Mesendoderm (in vitro differentiated cells): ENCODE measurements around the gene LUC7L3.

ENCODE experiments used
- DNase-seq: peaks from one replicate; pipeline ENCODE4 v3.0.0; 2013
- H2AK5ac ChIP-seq: 2 replicates; pipeline ENCODE4 v1.6.1; 2013; ENCODE audit warnings: low read length, inconsistent platforms
- H2BK120ac ChIP-seq: 2 replicates; pipeline ENCODE4 v1.6.1; 2013; ENCODE audit warnings: low read depth, mild to moderate bottlenecking, low read length, moderate library complexity, mixed read lengths
- H2BK15ac ChIP-seq: replicated peaks from 2 replicates; pipeline ENCODE4 v1.6.1; 2013; ENCODE audit warnings: low read depth, mild to moderate bottlenecking, moderate library complexity
- H2BK5ac ChIP-seq: 2 replicates; pipeline ENCODE4 v1.6.1; 2013; ENCODE audit warnings: low read length, inconsistent platforms
- H3K18ac ChIP-seq: 2 replicates; pipeline ENCODE4 v1.6.1; 2013; ENCODE audit warnings: mild to moderate bottlenecking, low read length, mixed read lengths
- H3K23ac ChIP-seq: one replicate; pipeline ENCODE4 v1.6.1; 2013; ENCODE audit warnings: low read length
- H3K27ac ChIP-seq: 2 replicates; pipeline ENCODE4 v1.5.1; 2013; ENCODE audit warnings: low read depth, mild to moderate bottlenecking, inconsistent platforms, low read length, moderate library complexity
- H3K27me3 ChIP-seq: 2 replicates; pipeline ENCODE4 v1.6.1; 2013; ENCODE audit warnings: low read length, control low read depth, mild to moderate bottlenecking, inconsistent platforms; ENCODE audit not compliant: insufficient read depth, poor library complexity
- H3K36me3 ChIP-seq: 2 replicates; pipeline ENCODE4 v1.6.1; 2013; ENCODE audit warnings: low read length, inconsistent platforms; ENCODE audit not compliant: control insufficient read depth, insufficient read depth
- H3K4ac ChIP-seq: one replicate; pipeline ENCODE4 v1.6.1; 2013; ENCODE audit warnings: low read depth, mild to moderate bottlenecking, low read length, moderate library complexity
- H3K4me1 ChIP-seq: 2 replicates; pipeline ENCODE4 v1.6.1; 2013; ENCODE audit warnings: low read depth, low read length, inconsistent platforms; ENCODE audit not compliant: control insufficient read depth
- H3K4me2 ChIP-seq: 2 replicates; pipeline ENCODE4 v1.6.1; 2013; ENCODE audit warnings: low read length
- H3K4me3 ChIP-seq: 2 replicates; pipeline ENCODE4 v1.5.1; 2013; ENCODE audit warnings: mild to moderate bottlenecking, low read length
- H3K56ac ChIP-seq: one replicate; pipeline ENCODE4 v1.6.1; 2013; ENCODE audit warnings: low read length
- H3K79me1 ChIP-seq: 2 replicates; pipeline ENCODE4 v1.6.1; 2013; ENCODE audit warnings: low read length, inconsistent platforms
- H3K79me2 ChIP-seq: 2 replicates; pipeline ENCODE4 v1.6.1; 2013; ENCODE audit warnings: mild to moderate bottlenecking, low read length; ENCODE audit not compliant: control insufficient read depth, insufficient read depth
- H3K9ac ChIP-seq: 2 replicates; pipeline ENCODE4 v1.6.1; 2013; ENCODE audit warnings: low read length, inconsistent platforms
- H4K5ac ChIP-seq: one replicate; pipeline ENCODE4 v1.6.1; 2013; ENCODE audit warnings: low read length
- H4K8ac ChIP-seq: one replicate; pipeline ENCODE4 v1.6.1; 2013; ENCODE audit warnings: low read depth, mild to moderate bottlenecking, control low read depth, low read length, moderate library complexity
- WGBS: extraction: QIAGEN DNeasy Blood & Tissue Kit; methylation state at CpG from one replicate; pipeline ENCODE4 v1.1.7; 2013; ENCODE audit warnings: low lambda C conversion rate, missing lambda C conversion rate; ENCODE audit not compliant: insufficient coverage; ENCODE audit errors: extremely low coverage; 5-methylcytosine and 5-hydroxymethylcytosine counted together

Gene LUC7L3

GRCh38 chr17:50688245-50688644, 31.2 kb upstream of the LUC7L3 start:
- H4K8ac ChIP-seq = no peak overlapping the region
- H3K4me2 ChIP-seq = no peak overlapping the region
- H3K18ac ChIP-seq = no peak overlapping the region
- peaks cover 2% of the 10 kb centered on the region for H3K36me3 ChIP-seq
- no peak overlapping the region for H2BK120ac ChIP-seq
- H2AK5ac ChIP-seq = no peak overlapping the region
- H3K4me3 ChIP-seq = no peak overlapping the region
- H3K9ac ChIP-seq = no peak overlapping the region
- H4K5ac ChIP-seq = no peak overlapping the region
- no peak overlapping the region for H2BK5ac ChIP-seq
- no peak overlapping the region for H3K23ac ChIP-seq
- no peak overlapping the region for H3K27ac ChIP-seq
- H2BK15ac ChIP-seq = no peak overlapping the region
- H3K79me2 ChIP-seq = no peaks in the 10 kb centered on the region
- no peak for DNase-seq
- no peak overlapping the region for H3K4ac ChIP-seq
- no peak overlapping the region for H3K56ac ChIP-seq
- H3K4me1 ChIP-seq = peaks cover 1% of the 10 kb centered on the region
- no CpG with 5 or more reads among the region's 3 CpGs for WGBS
- H3K79me1 ChIP-seq = no peaks in the 10 kb centered on the region
- H3K27me3 ChIP-seq = no peaks in the 10 kb centered on the region

DNA sequence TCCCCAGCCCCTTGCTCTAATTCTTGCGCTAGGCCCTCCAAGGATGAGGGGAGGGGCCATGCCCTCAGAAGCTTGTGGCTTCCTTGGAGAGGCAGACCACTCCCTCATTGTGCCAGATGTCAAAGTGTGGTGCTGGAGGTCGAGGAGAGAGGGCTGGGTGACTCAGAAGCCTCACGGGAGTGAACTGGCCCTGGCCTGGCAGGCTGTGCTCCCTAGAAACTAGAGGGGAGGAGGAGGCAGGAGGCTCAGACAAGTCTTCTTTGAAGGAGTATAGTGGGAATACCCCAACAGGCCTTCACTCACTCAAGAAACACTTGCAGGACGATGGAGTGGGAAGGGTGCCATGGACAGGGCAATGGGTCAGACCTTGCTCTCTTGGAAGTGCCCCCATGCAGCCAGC, 30.2 kb upstream of the LUC7L3 start:
- no peaks in the 10 kb centered on the region for H3K79me1 ChIP-seq
- H2BK15ac ChIP-seq = no peak overlapping the region
- H3K4me1 ChIP-seq = peaks cover 1% of the 10 kb centered on the region
- peaks cover 4% of the 10 kb centered on the region for H3K36me3 ChIP-seq
- no peaks in the 10 kb centered on the region for H3K79me2 ChIP-seq
- no peak overlapping the region for H3K23ac ChIP-seq
- H3K27me3 ChIP-seq = no peaks in the 10 kb centered on the region
- no peak overlapping the region for H3K56ac ChIP-seq
- DNase-seq = peak; percentile 51
- H3K4me3 ChIP-seq = no peak overlapping the region
- no peak overlapping the region for H2BK120ac ChIP-seq
- H4K8ac ChIP-seq = no peak overlapping the region
- H3K4me2 ChIP-seq = no peak overlapping the region
- no peak overlapping the region for H3K18ac ChIP-seq
- no peak overlapping the region for H3K9ac ChIP-seq
- no peak overlapping the region for H2BK5ac ChIP-seq
- no peak overlapping the region for H3K4ac ChIP-seq
- H4K5ac ChIP-seq = no peak overlapping the region
- no peak overlapping the region for H2AK5ac ChIP-seq
- no peak overlapping the region for H3K27ac ChIP-seq
- WGBS = no CpG with 5 or more reads among the region's 4 CpGs

- Histone ChIP-seq H3K27me3 (no peaks in the 10 kb centered on the region), H3K79me1 (no peaks in the 10 kb centered on the region), H2BK5ac (no peak overlapping the region), H3K56ac (peak overlapping the region; percentile 42), H3K23ac (no peak overlapping the region), H3K4me3 (no peak overlapping the region), H3K4ac (no peak overlapping the region), H3K18ac (no peak overlapping the region), H2BK120ac (no peak overlapping the region), H4K5ac (no peak overlapping the region), H3K9ac (peak overlapping the region; percentile 25), H4K8ac (no peak overlapping the region), H2AK5ac (no peak overlapping the region), H3K79me2 (no peaks in the 10 kb centered on the region), H3K4me1 (no peaks in the 10 kb centered on the region), H3K4me2 (no peak overlapping the region), H2BK15ac (no peak overlapping the region), H3K36me3 (peaks cover 6% of the 10 kb centered on the region), H3K27ac (peak overlapping the region; percentile 68)
- DNase-seq = peak; percentile 19
- WGBS = no CpG with 5 or more reads among the region's 19 CpGs
These were observed 29.2 kb upstream of the LUC7L3 start for GRCh38 chr17:50689956-50690886.

DNA sequence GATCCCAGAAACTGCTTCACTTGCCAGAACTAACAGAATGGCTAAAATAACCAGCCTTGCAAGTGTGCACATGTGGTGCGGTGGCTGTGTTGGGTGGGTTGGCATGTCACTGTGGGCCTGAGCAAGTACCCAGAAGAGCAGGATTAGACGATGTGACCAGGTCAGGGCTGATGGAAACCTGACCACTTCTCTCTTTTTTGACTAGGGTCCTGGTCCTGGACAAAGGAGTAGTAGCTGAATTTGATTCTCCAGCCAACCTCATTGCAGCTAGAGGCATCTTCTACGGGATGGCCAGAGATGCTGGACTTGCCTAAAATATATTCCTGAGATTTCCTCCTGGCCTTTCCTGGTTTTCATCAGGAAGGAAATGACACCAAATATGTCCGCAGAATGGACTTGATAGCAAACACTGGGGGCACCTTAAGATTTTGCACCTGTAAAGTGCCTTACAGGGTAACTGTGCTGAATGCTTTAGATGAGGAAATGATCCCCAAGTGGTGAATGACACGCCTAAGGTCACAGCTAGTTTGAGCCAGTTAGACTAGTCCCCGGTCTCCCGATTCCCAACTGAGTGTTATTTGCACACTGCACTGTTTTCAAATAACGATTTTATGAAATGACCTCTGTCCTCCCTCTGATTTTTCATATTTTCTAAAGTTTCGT, 28.4 kb upstream of the LUC7L3 start:
- Histone ChIP-seq H3K18ac (no peak overlapping the region), H3K36me3 (peaks cover 9% of the 10 kb centered on the region), H3K4ac (no peak overlapping the region), H2BK5ac (no peak overlapping the region), H4K5ac (no peak overlapping the region), H3K79me1 (no peaks in the 10 kb centered on the region), H2BK15ac (no peak overlapping the region), H3K27me3 (no peaks in the 10 kb centered on the region), H2AK5ac (no peak overlapping the region), H3K27ac (no peak overlapping the region), H3K56ac (no peak overlapping the region), H3K4me2 (no peak overlapping the region), H3K9ac (no peak overlapping the region), H3K79me2 (no peaks in the 10 kb centered on the region), H3K4me1 (no peaks in the 10 kb centered on the region), H3K4me3 (no peak overlapping the region), H4K8ac (no peak overlapping the region), H2BK120ac (no peak overlapping the region), H3K23ac (no peak overlapping the region)
- no peak for DNase-seq
- no CpG with 5 or more reads among the region's 9 CpGs for WGBS

- Histone ChIP-seq H2AK5ac (no peak overlapping the region), H2BK5ac (no peak overlapping the region), H3K56ac (no peak overlapping the region), H2BK15ac (no peak overlapping the region), H3K4me2 (no peak overlapping the region), H3K23ac (no peak overlapping the region), H3K79me1 (no peaks in the 10 kb centered on the region), H3K79me2 (no peaks in the 10 kb centered on the region), H2BK120ac (no peak overlapping the region), H3K36me3 (peaks cover 9% of the 10 kb centered on the region), H4K8ac (no peak overlapping the region), H3K4me3 (no peak overlapping the region), H3K27ac (no peak overlapping the region), H3K27me3 (no peaks in the 10 kb centered on the region), H3K18ac (no peak overlapping the region), H4K5ac (no peak overlapping the region), H3K9ac (no peak overlapping the region), H3K4me1 (no peaks in the 10 kb centered on the region), H3K4ac (no peak overlapping the region)
- WGBS = no CpG with 5 or more reads among the region's 6 CpGs
- DNase-seq = no peak
These were observed 27.6 kb upstream of the LUC7L3 start for GRCh38 chr17:50691550-50692447.
